Measurements from ENCODE around the gene DHX38.
"Not testable (repeated sequence)": the region's sequence is repeated elsewhere in the genome, so short reads cannot be mapped to it uniquely, and the experiment has no call there.

Gene DHX38

GRCh38 chr16:72072514-72073342, 20.9 kb upstream of the DHX38 start:
- no peak overlapping the region for H3K4me3 ChIP-seq (ENCODE audit: low read depth, low read length)
- TF ChIP-seq, protein P1, sequence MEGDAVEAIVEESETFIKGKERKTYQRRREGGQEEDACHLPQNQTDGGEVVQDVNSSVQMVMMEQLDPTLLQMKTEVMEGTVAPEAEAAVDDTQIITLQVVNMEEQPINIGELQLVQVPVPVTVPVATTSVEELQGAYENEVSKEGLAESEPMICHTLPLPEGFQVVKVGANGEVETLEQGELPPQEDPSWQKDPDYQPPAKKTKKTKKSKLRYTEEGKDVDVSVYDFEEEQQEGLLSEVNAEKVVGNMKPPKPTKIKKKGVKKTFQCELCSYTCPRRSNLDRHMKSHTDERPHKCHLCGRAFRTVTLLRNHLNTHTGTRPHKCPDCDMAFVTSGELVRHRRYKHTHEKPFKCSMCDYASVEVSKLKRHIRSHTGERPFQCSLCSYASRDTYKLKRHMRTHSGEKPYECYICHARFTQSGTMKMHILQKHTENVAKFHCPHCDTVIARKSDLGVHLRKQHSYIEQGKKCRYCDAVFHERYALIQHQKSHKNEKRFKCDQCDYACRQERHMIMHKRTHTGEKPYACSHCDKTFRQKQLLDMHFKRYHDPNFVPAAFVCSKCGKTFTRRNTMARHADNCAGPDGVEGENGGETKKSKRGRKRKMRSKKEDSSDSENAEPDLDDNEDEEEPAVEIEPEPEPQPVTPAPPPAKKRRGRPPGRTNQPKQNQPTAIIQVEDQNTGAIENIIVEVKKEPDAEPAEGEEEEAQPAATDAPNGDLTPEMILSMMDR (IDR thresholded peaks at IDR 0.05; ENCODE audit: low read depth, low read length), result no peak

GRCh38 chr16:72073560-72074230, 20.0 kb upstream of the DHX38 start:
- no peak overlapping the region for H3K4me3 ChIP-seq (ENCODE audit: low read depth, low read length)
- TF ChIP-seq, protein P1 (IDR thresholded peaks at IDR 0.05; ENCODE audit: low read depth, low read length), result no peak

GRCh38 chr16:72075067-72075466, 18.6 kb upstream of the DHX38 start:
- not testable (repeated sequence) for H3K4me3 ChIP-seq (ENCODE audit: low read depth, low read length)

GRCh38 chr16:72076991-72077706, 16.5 kb upstream of the DHX38 start:
- H3K4me3 ChIP-seq (ENCODE audit: low read depth, low read length), result not testable (repeated sequence)

- TF ChIP-seq, protein P1 (IDR thresholded peaks at IDR 0.05; ENCODE audit: low read depth, low read length), result no peak
These were observed 9.8 kb upstream of the DHX38 start for GRCh38 chr16:72083778-72084404.

DNA sequence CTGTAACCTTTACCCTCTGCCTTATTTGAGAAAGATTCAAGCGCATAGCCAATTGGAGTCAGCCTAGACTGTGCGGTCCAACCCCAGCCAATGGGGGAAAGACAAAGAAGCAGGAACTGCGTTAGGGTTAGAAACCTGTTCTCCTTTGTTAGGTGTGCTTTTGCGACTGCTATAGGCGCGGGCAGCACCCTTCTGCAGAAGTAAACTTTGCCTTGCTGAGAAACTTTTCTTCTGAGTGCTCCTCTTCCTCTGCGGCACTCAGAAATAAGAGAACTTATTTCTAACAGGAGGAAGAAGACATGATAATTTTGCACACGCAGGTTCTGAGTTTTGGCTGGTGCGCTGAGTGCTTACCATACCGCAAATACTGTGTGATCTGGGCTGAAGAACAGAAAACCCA, 9.2 kb upstream of the DHX38 start:
- H3K4me3 ChIP-seq (ENCODE audit: low read depth, low read length), result no peak overlapping the region
- TF ChIP-seq, protein P1 (IDR thresholded peaks at IDR 0.05; ENCODE audit: low read depth, low read length), result no peak

More at GRCh38 chr16:72083778-72084404, 9.8 kb upstream of the DHX38 start:
- H3K4me3 ChIP-seq (ENCODE audit: low read depth, low read length), result no peak overlapping the region

- TF ChIP-seq, protein P1 (IDR thresholded peaks at IDR 0.05; ENCODE audit: low read depth, low read length), result no peak
- H3K4me3 ChIP-seq (ENCODE audit: low read depth, low read length), result no peak overlapping the region
These were observed 8.6 kb upstream of the DHX38 start for GRCh38 chr16:72085002-72085401.

Measured in WI38 (cell line).